ENCODE results near the gene FOXN4. TPM values are rescaled to one million over a fixed set of nuclear protein-coding genes. Genes with fewer than 3 reads are reported as not detected.

Gene FOXN4
- total and polyA plus RNA-seq, 9 of the 15 experiments (the other 6 are each of a cell fraction or from before 2014, with no cell fraction given) = not detected

DNA sequence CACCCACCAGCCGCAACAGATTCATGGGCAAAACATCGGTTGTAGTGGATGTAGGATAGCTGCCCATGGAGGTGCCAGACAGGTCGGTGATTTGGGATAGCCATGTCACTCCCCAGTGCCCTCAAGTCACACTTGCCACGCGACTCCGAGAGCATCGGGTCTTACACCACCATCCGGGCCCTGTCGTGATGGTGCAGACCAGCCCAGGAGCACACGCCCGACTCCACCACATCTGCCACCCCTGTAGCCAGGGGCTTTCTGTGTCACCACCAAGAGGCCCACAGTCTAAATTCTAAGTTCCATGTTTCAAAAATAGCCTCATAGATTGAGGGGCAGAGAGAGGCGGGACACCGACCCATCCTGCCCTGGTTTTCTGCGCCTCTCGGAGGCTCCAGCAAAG is 18.0 kb downstream of the FOXN4 start:
- 4% methylated on average over 9 of the region's 15 CpGs for WGBS (ENCODE audit: insufficient coverage, low coverage, missing lambda C conversion rate)
- TF ChIP-seq, protein P1, sequence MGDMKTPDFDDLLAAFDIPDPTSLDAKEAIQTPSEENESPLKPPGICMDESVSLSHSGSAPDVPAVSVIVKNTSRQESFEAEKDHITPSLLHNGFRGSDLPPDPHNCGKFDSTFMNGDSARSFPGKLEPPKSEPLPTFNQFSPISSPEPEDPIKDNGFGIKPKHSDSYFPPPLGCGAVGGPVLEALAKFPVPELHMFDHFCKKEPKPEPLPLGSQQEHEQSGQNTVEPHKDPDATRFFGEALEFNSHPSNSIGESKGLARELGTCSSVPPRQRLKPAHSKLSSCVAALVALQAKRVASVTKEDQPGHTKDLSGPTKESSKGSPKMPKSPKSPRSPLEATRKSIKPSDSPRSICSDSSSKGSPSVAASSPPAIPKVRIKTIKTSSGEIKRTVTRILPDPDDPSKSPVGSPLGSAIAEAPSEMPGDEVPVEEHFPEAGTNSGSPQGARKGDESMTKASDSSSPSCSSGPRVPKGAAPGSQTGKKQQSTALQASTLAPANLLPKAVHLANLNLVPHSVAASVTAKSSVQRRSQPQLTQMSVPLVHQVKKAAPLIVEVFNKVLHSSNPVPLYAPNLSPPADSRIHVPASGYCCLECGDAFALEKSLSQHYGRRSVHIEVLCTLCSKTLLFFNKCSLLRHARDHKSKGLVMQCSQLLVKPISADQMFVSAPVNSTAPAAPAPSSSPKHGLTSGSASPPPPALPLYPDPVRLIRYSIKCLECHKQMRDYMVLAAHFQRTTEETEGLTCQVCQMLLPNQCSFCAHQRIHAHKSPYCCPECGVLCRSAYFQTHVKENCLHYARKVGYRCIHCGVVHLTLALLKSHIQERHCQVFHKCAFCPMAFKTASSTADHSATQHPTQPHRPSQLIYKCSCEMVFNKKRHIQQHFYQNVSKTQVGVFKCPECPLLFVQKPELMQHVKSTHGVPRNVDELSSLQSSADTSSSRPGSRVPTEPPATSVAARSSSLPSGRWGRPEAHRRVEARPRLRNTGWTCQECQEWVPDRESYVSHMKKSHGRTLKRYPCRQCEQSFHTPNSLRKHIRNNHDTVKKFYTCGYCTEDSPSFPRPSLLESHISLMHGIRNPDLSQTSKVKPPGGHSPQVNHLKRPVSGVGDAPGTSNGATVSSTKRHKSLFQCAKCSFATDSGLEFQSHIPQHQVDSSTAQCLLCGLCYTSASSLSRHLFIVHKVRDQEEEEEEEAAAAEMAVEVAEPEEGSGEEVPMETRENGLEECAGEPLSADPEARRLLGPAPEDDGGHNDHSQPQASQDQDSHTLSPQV (IDR thresholded peaks at IDR 0.05) = no peak
- no peak for TF ChIP-seq NCOA4 (IDR thresholded peaks at IDR 0.05; ENCODE audit: partially characterized antibody)
- TF ChIP-seq, protein P2, sequence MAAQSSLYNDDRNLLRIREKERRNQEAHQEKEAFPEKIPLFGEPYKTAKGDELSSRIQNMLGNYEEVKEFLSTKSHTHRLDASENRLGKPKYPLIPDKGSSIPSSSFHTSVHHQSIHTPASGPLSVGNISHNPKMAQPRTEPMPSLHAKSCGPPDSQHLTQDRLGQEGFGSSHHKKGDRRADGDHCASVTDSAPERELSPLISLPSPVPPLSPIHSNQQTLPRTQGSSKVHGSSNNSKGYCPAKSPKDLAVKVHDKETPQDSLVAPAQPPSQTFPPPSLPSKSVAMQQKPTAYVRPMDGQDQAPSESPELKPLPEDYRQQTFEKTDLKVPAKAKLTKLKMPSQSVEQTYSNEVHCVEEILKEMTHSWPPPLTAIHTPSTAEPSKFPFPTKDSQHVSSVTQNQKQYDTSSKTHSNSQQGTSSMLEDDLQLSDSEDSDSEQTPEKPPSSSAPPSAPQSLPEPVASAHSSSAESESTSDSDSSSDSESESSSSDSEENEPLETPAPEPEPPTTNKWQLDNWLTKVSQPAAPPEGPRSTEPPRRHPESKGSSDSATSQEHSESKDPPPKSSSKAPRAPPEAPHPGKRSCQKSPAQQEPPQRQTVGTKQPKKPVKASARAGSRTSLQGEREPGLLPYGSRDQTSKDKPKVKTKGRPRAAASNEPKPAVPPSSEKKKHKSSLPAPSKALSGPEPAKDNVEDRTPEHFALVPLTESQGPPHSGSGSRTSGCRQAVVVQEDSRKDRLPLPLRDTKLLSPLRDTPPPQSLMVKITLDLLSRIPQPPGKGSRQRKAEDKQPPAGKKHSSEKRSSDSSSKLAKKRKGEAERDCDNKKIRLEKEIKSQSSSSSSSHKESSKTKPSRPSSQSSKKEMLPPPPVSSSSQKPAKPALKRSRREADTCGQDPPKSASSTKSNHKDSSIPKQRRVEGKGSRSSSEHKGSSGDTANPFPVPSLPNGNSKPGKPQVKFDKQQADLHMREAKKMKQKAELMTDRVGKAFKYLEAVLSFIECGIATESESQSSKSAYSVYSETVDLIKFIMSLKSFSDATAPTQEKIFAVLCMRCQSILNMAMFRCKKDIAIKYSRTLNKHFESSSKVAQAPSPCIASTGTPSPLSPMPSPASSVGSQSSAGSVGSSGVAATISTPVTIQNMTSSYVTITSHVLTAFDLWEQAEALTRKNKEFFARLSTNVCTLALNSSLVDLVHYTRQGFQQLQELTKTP (IDR thresholded peaks at IDR 0.05; ENCODE audit: low read depth in 1 of 2, partially characterized antibody in 2 of 2) = no peak
- TF ChIP-seq MCM3 (IDR thresholded peaks at IDR 0.05) = no peak
- no peak for TF ChIP-seq ZNF445 (CRISPR knock-in tag; IDR thresholded peaks at IDR 0.05; ENCODE audit: low read depth)
- TF ChIP-seq, protein P3, sequence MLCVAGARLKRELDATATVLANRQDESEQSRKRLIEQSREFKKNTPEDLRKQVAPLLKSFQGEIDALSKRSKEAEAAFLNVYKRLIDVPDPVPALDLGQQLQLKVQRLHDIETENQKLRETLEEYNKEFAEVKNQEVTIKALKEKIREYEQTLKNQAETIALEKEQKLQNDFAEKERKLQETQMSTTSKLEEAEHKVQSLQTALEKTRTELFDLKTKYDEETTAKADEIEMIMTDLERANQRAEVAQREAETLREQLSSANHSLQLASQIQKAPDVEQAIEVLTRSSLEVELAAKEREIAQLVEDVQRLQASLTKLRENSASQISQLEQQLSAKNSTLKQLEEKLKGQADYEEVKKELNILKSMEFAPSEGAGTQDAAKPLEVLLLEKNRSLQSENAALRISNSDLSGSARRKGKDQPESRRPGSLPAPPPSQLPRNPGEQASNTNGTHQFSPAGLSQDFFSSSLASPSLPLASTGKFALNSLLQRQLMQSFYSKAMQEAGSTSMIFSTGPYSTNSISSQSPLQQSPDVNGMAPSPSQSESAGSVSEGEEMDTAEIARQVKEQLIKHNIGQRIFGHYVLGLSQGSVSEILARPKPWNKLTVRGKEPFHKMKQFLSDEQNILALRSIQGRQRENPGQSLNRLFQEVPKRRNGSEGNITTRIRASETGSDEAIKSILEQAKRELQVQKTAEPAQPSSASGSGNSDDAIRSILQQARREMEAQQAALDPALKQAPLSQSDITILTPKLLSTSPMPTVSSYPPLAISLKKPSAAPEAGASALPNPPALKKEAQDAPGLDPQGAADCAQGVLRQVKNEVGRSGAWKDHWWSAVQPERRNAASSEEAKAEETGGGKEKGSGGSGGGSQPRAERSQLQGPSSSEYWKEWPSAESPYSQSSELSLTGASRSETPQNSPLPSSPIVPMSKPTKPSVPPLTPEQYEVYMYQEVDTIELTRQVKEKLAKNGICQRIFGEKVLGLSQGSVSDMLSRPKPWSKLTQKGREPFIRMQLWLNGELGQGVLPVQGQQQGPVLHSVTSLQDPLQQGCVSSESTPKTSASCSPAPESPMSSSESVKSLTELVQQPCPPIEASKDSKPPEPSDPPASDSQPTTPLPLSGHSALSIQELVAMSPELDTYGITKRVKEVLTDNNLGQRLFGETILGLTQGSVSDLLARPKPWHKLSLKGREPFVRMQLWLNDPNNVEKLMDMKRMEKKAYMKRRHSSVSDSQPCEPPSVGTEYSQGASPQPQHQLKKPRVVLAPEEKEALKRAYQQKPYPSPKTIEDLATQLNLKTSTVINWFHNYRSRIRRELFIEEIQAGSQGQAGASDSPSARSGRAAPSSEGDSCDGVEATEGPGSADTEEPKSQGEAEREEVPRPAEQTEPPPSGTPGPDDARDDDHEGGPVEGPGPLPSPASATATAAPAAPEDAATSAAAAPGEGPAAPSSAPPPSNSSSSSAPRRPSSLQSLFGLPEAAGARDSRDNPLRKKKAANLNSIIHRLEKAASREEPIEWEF (CRISPR knock-in tag; IDR thresholded peaks at IDR 0.05) = no peak
- no peak for TF ChIP-seq BRCA1 (IDR thresholded peaks at IDR 0.05)
- no peak for TF ChIP-seq BRCA1 (CRISPR knock-in tag; IDR thresholded peaks at IDR 0.05)
- TF ChIP-seq MAX (CRISPR knock-in tag; IDR thresholded peaks at IDR 0.05) = no peak

More for the DNA sequence above, 18.0 kb downstream of the FOXN4 start:
- Histone ChIP-seq H2AFZ (ENCODE audit: low read depth, low read length) (no peak overlapping the region), H3K4me2 (ENCODE audit: insufficient read depth, low read length) (no peak overlapping the region), H4K20me1 (replicated peaks; ENCODE audit: control insufficient read depth, insufficient read depth, low read length) (peaks cover 4% of the 10 kb centered on the region), H3K4me3 (no peak overlapping the region), H3K9me3 (replicated peaks; ENCODE audit: control insufficient read depth, insufficient read depth, low read depth, low read length) (no peaks in the 10 kb centered on the region), H3K79me2 (ENCODE audit: control insufficient read depth, insufficient read depth, low read length) (no peaks in the 10 kb centered on the region), H3K27me3 (ENCODE audit: control insufficient read depth in 2 of 2, insufficient read depth in 2 of 2, low read length in 2 of 2) (peaks cover 8 to 60% of the 10 kb centered on the region in 2 experiments; a peak in 4 of 5 replicates), H3K9me1 (ENCODE audit: control insufficient read depth, insufficient read depth, low read length) (no peaks in the 10 kb centered on the region), H3K36me3 (ENCODE audit: control insufficient read depth, insufficient read depth, low read length) (no peaks in the 10 kb centered on the region), H3K9ac (ENCODE audit: insufficient read depth in 1 of 2, low read depth in 2 of 2, low read length in 2 of 2) (no peak overlapping the region; a peak in 1 of 4 replicates), H3K27ac (ENCODE audit: extremely low read depth, low read depth, low read length) (no peak overlapping the region), H3K4me1 (replicated peaks in 1 of 2; ENCODE audit: control insufficient read depth in 2 of 2, insufficient read depth in 2 of 2, low read length in 2 of 2) (peaks cover 0 to 15% of the 10 kb centered on the region in 2 experiments; a peak in 2 of 5 replicates)
- FAIRE-seq = no peak
- DNase-seq (ENCODE audit: extremely low read depth in 1 of 4, low spot score in 3 of 4) = no peak
- no TSS peak for BruUV-seq (replicated peaks)
- no peak for ATAC-seq
- intact Hi-C loops (cut with micrococcal nuclease) = no loop called here
- in situ Hi-C loops (cut with MboI) = no loop called here
- ChIA-PET CTCF (ENCODE audit: low intra/inter-chr PET ratio) (no interaction called here), POLR2A (no interaction called here)
